Chondrocyte (in vitro differentiated cells): ENCODE measurements around the gene PLPP3. TPM values are rescaled to one million over a fixed set of nuclear protein-coding genes. Genes with fewer than 3 reads are reported as not detected.

ENCODE experiments used
- DNase-seq: peaks from one replicate; pipeline ENCODE4 v3.0.0; 2021; ENCODE audit warnings: mixed read lengths, low spot score
- H3K27ac Mint-ChIP-seq: one replicate; pipeline ENCODE4 v1.8.0; 2021; ENCODE audit warnings: mild to moderate bottlenecking, moderate library complexity, mixed read lengths; ENCODE audit not compliant: unreplicated experiment
- H3K27me3 Mint-ChIP-seq: 2 replicates; pipeline ENCODE4 v1.8.0; 2021; ENCODE audit warnings: low read depth, mixed read lengths
- H3K36me3 Mint-ChIP-seq: 2 replicates; pipeline ENCODE4 v1.8.0; 2021; ENCODE audit warnings: low read depth, mixed read lengths
- H3K4me1 Mint-ChIP-seq: 2 replicates; pipeline ENCODE4 v1.8.0; 2021; ENCODE audit warnings: low read depth, mild to moderate bottlenecking, mixed read lengths
- H3K4me3 Mint-ChIP-seq: one replicate; pipeline ENCODE4 v1.8.0; 2021; ENCODE audit warnings: mild to moderate bottlenecking, moderate library complexity, mixed read lengths; ENCODE audit not compliant: unreplicated experiment
- H3K9me3 Mint-ChIP-seq: 2 replicates; pipeline ENCODE4 v1.8.0; 2021; ENCODE audit warnings: low read depth, mixed read lengths
- CTCF ChIP-seq: fragments of 200-600 bp; sonication (generic); IDR thresholded peaks from 2 replicates; pipeline ENCODE4 v1.5.0; 2021; ENCODE audit warnings: antibody characterized with exemption, mild to moderate bottlenecking, moderate library complexity
- total RNA-seq: library from RNA; stranded (reverse); gene quantifications from 3 replicates; pipeline ENCODE4 v1.2.1, GENCODE V29; 2021

The PLPP3 gene
- total RNA-seq, 1 donor from 2014 or later = 20.5 TPM

DNA sequence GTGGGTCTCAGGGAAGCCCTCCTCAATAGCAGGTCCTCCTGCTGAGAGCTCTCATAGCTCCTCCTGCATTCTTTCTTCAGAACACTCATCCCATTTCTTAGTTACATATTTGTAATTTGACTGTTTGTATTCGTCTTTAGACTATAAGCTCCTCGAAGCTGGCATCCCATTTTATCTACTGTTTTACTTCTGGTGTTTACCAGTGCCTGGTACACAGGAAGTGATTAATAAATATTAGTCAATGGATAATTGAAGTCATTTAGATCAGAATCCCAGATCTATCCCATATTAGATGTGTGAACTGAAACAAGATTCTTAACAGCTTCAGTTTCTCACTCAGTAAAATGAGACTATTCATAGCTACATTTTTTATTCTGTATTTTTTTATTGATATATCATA is 88.7 kb downstream of the PLPP3 start:
- Mint-ChIP-seq H3K9me3 (no peaks in the 10 kb centered on the region), H3K27ac (no peak overlapping the region)
- no peak for TF ChIP-seq CTCF

DNA sequence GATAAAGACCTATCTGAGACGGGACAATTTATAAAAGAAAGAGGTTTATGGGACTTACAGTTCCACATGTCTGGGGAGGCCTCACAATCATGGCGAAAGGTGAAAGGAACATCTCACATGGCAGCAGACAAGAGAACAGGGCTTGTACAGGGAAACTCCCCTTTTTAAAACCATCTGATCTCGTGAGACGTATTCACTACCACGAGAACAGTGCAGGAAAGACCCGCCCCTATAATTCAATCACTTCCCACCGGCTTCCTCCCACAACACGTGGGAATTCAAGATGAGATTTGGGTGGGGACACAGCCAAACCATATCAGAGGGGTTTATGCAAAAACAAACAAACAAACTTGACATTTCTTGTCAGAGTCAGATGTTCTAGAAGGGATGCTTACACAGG is 89.7 kb downstream of the PLPP3 start:
- peaks cover 7% of the 10 kb centered on the region for H3K36me3 Mint-ChIP-seq
- DNase-seq = no peak
- no peaks in the 10 kb centered on the region for H3K27me3 Mint-ChIP-seq
- H3K9me3 Mint-ChIP-seq = no peaks in the 10 kb centered on the region
- H3K4me1 Mint-ChIP-seq = peaks cover 11% of the 10 kb centered on the region
- no peak overlapping the region for H3K27ac Mint-ChIP-seq
- no peak for TF ChIP-seq CTCF
- H3K4me3 Mint-ChIP-seq = no peak overlapping the region

More for the DNA sequence above, 88.7 kb downstream of the PLPP3 start:
- peaks cover 11% of the 10 kb centered on the region for H3K36me3 Mint-ChIP-seq
- H3K27me3 Mint-ChIP-seq = no peaks in the 10 kb centered on the region
- H3K4me1 Mint-ChIP-seq = peaks cover 11% of the 10 kb centered on the region
- DNase-seq = no peak
- H3K4me3 Mint-ChIP-seq = no peak overlapping the region

GRCh38 chr1:56484695-56485094 is 94.7 kb downstream of the PLPP3 start:
- H3K36me3 Mint-ChIP-seq = no peaks in the 10 kb centered on the region
- no peak for DNase-seq
- no peak for TF ChIP-seq CTCF

GRCh38 chr1:56483104-56483503 is 96.3 kb downstream of the PLPP3 start:
- no peak overlapping the region for H3K4me3 Mint-ChIP-seq
- no peaks in the 10 kb centered on the region for H3K36me3 Mint-ChIP-seq
- H3K27ac Mint-ChIP-seq = no peak overlapping the region
- no peak for DNase-seq
- no peak for TF ChIP-seq CTCF
- H3K9me3 Mint-ChIP-seq = no peaks in the 10 kb centered on the region
- no peaks in the 10 kb centered on the region for H3K4me1 Mint-ChIP-seq
- no peaks in the 10 kb centered on the region for H3K27me3 Mint-ChIP-seq

More at GRCh38 chr1:56484695-56485094, 94.7 kb downstream of the PLPP3 start:
- Mint-ChIP-seq H3K27ac (no peak overlapping the region), H3K9me3 (no peaks in the 10 kb centered on the region), H3K4me3 (no peak overlapping the region), H3K4me1 (no peaks in the 10 kb centered on the region), H3K27me3 (no peaks in the 10 kb centered on the region)

DNA sequence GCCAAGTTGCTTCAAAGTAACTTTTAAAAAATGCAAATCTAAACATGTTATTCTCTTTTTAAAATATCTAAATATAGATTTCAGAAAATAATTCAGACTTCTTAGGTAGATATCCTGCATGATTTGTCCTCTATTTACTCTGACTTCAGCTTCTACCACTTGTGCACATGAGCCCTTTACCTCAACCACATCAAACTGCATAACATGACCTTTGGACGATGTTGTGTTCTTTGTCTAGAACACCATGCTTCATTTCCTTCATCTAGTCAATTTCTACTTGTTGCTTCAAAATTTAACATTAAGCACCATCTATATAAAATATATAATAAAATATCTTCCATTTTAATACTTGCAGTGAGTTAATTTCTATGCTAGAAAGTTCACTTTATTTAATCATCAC is 96.9 kb downstream of the PLPP3 start:
- no peak for DNase-seq
- H3K27ac Mint-ChIP-seq = no peak overlapping the region
- no peak for TF ChIP-seq CTCF
- no peaks in the 10 kb centered on the region for H3K9me3 Mint-ChIP-seq
- H3K4me1 Mint-ChIP-seq = no peaks in the 10 kb centered on the region
- no peaks in the 10 kb centered on the region for H3K36me3 Mint-ChIP-seq
- H3K4me3 Mint-ChIP-seq = no peak overlapping the region
- no peaks in the 10 kb centered on the region for H3K27me3 Mint-ChIP-seq
